KBM-7 (cell line): Measurements from ENCODE around the gene CABLES1.

Source experiments
- DNase-seq: peaks from one replicate; pipeline ENCODE4 v3.0.0-alpha.2; 2015
- in situ Hi-C: fragments of 300-500 bp; cut with MboI; formaldehyde crosslinking; loops from 2 replicates; pipeline ENCODE4 v1.14.3; 2020; ENCODE audit warnings: low sequenced_read_pairs, low pct_unique_long_range_greater_than_20kb, mixed read lengths

CABLES1 gene

DNA sequence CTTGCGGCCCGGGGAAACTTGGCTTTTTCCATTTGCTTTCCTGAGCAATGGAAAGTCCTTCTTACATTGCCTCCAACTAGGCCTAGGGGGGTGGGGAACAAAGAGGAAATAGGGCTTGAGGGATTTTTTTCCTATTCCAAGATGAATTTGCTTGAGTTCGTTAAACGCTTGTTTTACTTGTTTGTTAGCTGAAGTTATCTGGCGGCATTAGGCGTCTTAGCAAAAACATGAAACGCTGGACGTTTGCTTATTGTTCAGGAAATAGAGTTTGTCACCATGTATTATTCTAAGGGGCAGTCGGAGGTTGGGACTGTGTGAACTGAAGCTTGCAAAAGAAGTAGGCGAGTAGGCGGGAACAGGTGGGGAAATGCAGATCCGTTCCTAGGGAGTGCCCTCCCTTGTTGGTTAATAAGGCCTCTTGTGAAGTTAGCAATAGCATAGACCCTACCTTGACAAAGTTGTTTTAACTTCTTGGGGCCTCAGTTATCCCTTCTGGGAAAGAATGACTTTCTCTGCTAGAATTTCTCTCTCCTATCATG is 1.9 kb downstream of the CABLES1 start:
- in situ Hi-C loops: loop anchor here (25.0 kb wide), 1 partner anchor 225 kb away; no protein-coding TSS in a partner anchor
- DNase-seq: peak; percentile 58

DNA sequence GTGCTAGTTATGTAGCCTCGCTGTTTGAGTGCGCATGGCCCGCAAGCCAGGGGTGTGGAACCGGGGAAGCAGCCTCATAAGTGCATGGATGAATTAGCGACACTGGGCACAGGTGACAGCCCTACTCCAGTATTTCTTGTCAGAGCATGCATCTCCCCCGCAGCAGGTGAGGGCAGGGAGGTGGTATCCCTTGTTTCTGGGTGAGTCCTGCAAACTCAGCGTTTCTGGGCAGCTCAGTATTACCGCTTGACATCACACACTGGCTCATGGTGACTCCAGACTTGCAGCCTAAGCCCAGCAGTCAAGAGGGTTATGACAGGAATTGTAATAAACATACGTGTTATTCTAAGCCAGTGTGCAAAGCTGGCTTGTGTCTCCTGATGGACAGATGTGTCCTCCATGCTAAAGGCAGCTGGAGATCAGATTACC is 2.5 kb downstream of the CABLES1 start:
- in situ Hi-C loops: loop anchor here (25.0 kb wide), 1 partner anchor 224 kb away; no protein-coding TSS in a partner anchor
- DNase-seq: no peak

DNA sequence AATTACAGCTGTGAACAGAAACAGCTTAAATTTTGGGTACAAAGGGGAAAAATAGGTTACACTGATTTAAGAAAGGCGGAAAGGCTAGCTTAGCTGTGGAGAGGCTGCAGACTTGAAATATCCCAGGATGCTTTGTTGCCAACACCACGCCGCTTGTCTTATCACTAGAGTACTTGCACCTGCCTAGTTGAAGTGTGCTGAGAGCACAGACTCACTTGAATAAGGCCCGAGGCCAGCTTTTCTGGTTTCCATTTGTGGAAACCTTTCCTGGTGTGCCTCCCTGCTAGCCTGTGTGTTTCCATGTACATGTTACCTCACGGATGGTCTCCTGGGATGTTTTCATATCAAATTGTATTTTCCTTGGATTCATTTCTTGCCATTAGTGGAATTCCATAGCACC is 3.2 kb downstream of the CABLES1 start:
- no peak for DNase-seq
- in situ Hi-C loops: loop anchor here (25.0 kb wide), 1 partner anchor 224 kb away; no protein-coding TSS in a partner anchor

DNA sequence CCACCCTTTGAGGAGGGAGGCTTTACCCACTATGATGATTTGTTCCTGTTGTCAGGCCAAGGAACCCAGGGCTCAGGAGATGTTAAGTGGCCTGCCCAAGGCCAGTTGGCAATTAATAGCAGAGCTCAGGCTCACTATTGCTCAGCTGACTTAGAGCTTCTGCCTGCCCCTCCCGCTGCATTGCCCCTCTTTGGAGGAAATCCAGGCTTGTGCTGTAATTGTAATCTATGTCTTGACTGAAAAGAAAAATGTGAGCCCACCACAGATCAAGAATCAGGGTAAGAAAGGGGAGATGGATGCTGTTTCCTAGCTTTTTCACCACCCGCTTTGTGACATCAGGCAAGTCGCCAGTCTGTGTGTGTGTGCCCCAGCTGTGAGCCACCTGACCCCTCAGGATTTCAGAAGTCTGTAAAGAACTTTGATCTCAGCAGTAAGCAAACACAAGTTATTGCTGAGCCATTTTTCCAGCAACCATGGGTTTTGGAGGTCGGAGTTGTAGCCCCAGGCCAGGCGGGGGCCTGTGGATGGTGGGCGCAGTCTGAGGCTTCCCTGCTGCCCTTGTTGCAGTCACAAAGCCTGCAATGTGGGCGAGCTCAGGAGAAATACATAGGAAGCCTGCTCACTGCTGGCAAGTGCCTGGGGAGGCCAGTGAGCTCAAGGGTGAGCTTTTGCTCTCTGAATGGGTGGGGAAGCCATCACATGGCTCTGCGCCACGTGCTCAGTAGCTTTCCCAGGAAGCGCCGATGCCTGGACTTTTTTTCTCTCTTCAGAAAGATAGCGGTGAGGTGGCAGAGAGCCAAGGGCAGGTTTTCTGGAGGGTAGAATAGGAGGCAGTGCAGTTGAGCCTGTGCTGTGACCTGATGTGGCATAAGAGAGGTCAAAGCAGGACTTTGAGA is 6.1 kb downstream of the CABLES1 start:
- in situ Hi-C loops: loop anchor here (25.0 kb wide), 1 partner anchor 221 kb away; no protein-coding TSS in a partner anchor
- no peak for DNase-seq

DNA sequence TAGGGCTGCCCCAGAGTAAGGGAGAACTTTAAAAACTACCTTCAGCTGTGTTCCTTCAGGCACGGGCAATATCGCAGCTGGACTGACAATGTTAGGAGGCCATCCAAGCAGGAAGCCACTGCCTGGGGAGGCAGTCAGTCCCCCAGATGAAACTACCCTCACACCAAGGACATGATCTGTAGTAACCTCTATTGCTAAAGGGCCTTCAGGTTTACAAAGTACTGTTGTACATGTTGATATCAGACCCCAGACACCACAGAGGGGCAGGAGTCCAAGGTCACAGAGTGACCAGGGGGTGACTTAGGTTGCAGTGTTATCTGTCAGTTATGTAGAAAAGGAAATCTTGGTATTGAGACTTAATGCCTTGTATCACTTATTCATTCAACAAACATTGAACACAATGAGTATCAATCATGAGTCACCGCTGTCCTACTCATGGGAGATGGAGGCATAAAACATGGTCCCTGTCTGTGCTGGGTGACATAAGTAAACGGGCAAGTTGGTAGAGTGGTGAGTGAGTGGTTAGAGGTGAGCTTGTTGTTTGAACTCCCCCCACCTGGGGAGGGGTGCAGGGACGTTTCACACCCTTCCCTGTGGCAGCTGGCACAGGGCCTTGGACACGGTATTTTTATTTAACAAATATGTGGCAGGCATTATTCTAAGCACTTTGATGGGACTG is 7.1 kb downstream of the CABLES1 start:
- DNase-seq: no peak
- in situ Hi-C loops: loop anchor here (25.0 kb wide), 1 partner anchor 220 kb away; no protein-coding TSS in a partner anchor

DNA sequence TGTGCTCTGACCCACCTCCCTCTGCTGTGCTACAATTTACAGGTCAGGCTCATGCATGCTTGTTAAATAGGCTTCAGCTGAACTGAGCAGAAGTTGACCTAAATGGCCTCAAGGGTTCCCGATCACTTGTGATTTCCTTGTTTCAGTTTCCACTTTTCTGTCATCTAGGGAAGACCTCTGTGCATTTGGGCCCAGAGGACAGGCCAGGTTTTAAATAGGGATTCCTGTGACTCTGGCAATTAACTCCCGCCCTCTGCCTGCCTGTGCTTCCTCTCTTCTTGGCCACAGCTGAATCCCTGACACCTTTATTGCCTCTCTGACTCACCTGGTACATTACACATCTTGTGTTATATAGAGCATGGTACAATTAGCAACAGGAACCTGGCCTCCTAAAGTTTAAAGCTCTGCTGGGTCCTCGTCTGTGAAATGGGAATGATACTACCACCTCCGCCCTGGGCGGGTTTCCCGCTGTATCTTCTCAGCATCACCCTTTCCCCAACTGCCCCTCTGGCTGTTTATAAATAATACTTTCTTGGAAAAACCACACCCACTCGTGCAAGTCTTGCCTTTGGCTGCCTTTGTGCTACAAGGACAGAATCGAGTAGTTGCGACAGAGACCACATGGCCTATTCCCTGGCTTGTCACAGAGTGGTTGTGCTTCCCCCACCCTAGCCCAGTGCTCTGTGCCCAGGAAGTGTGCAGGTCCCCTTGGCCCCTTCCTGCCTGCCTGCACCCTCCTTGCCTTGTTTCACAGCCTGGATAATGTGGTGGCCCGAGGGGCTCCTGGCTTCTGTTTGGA is 7.9 kb downstream of the CABLES1 start:
- DNase-seq: peak; percentile 63

DNA sequence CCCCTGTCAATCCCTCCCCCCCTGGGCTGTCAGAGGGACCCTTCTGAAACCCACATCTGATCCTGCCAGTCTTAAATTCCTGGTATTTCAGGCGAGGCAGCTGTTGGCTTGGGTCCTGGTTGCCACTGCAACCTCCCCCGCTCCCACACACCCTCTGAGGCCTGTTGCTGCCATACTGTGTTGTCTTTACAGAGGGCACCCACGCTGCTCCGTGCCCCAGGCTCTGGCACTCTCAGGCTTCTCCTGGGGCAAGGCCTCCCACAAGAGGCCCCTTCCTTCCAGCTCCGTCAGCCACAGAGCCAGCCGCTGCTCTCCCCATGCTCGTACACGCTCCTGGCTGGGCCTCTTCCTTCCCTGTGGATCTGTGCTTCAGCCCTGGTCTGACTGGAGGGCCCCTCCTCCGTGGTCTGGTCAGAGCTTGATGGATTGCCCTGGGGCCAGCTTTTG is 8.6 kb downstream of the CABLES1 start:
- in situ Hi-C loops: loop anchor here (25.0 kb wide), 1 partner anchor 218 kb away; no protein-coding TSS in a partner anchor
- peak; percentile 52 for DNase-seq

More for the DNA sequence above, 7.9 kb downstream of the CABLES1 start:
- in situ Hi-C loops: loop anchor here (25.0 kb wide), 1 partner anchor 219 kb away; no protein-coding TSS in a partner anchor

DNA sequence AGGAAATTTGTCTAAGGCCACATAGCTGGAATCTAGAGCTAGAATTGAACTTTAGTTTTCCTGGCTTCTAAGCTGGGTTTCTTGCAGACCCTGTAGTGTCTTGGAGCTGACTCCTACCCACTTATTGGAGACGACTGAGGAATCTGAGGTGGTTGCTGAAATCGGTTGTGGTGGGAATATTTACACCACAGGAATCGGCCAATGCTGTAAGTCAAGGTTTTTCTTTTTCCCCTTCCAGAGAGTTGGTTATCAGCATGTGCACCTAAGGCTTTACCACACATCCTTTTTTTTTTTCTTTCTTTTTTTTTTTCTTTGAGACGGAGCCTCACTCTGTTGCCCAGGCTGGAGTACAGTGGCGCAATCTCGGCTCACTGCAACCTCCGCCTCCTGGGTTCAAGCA is 9.4 kb downstream of the CABLES1 start:
- in situ Hi-C loops: loop anchor here (25.0 kb wide), 1 partner anchor 218 kb away; no protein-coding TSS in a partner anchor
- DNase-seq: no peak

DNA sequence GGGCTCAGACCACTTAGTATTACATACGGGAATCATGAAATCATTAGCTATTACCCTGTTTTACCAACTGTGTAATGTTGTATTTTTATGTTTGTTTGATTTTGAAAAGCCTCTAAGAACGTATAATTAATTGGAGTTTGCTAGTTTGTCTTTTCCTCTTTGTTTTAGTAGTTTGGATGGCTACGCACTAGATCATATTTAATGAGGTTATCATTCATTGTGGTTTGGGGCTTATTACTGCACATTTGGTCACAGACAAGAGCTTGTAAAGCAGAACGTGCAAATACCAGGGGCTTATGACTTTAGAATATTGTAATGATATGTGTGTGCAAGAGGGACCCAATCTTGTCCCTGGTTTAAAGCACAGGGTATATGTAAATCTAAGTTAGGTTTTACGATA is 10.3 kb downstream of the CABLES1 start:
- in situ Hi-C loops: loop anchor here (25.0 kb wide), 1 partner anchor 217 kb away; no protein-coding TSS in a partner anchor
- no peak for DNase-seq

DNA sequence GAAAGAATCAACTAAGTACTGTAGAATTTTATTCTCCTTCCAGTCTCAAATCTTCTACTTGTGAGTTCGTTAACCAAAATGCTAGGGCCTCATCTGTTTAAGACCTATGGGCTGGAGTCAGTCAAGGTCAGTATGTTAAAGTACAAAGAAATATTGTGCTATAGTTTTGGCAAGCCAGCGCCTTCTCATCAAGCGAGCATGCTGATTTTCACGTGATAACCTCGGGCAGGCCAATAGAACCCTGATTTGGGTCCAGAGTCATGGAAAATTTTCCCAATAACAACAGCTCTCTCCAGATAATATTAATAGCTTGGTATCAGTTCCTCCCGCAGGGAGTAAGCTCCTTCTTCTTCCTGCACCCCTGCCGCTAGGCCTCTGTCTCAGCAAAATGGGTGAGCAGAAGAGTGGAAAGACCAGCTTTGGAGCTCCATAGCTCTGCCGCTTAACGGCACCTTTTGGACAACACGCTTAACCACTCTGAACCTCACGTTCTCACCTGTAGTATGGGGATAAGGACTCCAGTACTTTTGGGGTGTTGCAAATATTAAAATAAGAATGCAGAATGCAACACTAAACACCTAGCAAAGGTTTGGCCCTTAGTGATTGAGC is 11.7 kb downstream of the CABLES1 start:
- DNase-seq: no peak
- in situ Hi-C loops: loop anchor here (25.0 kb wide), 1 partner anchor 215 kb away; no protein-coding TSS in a partner anchor

DNA sequence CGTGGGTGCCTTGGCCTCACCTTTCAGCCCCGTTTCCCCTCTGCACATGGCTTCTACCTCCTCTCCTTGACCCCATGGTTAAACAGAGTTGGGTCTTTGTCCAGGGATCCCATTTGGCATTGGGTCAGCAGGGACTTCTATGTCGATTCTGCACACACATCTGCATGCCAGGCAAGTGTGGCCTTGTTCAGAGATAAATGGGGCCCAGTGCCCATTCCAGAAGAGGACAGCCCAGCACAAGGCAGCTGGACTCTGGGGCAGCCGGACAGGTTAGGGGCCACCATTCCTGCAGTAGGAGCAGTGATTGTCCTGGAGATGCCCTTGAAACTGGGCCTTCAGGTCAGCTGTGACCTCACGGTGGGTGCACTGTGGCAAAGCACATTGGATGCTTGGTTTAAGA is 13.1 kb downstream of the CABLES1 start:
- in situ Hi-C loops: loop anchor here (25.0 kb wide), 1 partner anchor 214 kb away; no protein-coding TSS in a partner anchor
- no peak for DNase-seq

DNA sequence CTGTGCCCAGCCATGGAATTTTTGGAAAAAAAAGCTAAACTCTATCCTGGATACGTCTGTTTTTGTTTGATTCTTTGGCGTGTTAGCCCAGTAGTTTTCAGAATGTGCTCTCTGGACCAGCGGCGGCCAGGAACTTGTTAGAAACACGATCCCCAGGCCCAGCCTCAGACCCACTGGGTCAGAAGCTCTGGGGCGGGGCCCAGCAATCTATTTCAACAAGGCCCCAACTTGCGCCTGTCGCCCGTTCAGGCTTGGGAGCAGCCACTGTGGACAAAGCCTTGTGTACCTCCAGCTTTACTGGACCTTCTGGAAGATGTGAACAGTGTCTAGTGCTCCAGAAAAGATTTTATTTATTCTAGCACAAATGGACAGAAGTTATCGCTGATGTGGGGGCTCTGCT is 14.3 kb downstream of the CABLES1 start:
- in situ Hi-C loops: loop anchor here (25.0 kb wide), 1 partner anchor 213 kb away; no protein-coding TSS in a partner anchor
- no peak for DNase-seq

DNA sequence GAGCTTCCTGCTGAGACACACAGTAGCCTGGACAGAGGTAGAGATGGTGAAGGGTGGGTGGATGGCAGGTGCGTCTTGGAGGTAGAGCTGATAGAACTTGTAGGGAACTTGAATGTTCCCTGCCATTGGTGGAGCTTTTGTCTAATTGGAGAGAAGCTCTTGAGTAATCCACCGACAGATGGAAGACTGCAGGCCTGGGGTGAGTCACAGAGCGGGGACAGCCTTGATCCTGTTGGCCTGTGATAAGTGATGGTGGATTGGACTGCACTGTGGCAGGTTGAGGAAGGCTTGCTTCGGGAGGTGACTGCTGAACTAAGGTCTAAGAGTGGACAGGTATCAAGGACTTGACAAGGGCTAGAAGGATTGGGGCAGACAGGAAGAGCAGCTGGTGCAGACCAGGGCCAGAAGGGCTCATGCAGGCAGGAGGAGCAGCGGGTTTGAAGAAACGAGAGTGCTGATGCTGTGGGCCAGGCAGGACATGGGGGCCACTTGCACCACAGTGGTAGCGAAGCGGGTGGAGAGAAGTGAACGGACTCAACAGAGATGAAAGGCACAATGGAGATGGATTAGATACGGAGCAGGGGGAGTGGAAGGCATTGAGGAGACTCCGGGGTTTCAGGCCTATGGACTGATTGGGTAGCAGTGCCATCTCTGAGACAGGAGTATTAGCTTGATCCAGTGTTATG is 16.3 kb downstream of the CABLES1 start:
- DNase-seq: no peak
- in situ Hi-C loops: no loop called here

DNA sequence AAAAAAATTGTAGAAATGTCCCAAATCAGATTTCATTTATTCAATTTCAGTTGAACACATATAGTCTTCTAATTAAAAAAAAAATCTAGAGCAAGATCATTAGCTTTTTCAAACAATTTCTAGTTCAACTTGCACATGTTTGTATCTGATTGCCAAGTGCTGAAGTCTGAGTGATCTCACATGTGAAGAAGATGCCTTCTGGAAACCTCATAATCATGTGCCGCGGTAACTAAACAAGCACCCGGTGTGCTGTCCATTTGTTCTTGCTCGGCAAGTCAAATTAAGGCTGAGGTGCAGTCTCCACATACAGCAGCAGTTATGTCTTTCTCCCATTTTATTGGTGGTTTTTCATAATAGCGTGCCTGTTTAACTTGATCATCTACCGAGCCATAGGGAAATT is 18.7 kb downstream of the CABLES1 start:
- no peak for DNase-seq
- in situ Hi-C loops: no loop called here

DNA sequence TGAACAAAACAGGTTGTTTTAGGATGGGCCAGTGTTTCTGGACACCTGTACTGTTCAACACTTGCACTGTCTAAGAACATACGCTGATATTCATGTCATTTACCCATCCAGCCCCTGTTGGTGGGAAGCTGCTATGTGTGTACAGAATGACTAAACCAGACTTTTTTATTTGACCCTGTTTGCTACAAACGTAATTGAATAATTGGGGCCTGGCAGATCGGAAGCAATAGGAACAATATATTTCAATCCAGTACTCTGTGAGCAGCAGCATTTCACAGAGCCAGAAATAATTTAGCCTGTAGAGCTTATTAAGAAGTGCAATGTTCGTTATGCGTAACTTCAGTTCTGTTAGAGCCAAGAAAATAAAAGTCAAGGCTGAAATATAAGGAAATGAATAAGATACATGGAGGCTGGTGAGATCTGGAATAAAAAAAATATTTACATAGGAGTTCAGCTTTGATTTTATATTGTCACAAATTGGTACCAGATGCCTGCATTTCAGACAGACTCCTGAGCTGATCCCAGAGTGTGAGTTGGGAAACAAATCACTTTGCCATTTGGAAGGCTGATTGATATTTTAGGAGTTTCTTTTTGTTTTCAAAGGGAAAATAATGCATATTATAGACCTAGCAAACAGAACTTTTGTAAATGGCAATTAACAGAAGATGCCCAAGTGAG is 19.7 kb downstream of the CABLES1 start:
- no peak for DNase-seq
- in situ Hi-C loops: no loop called here

DNA sequence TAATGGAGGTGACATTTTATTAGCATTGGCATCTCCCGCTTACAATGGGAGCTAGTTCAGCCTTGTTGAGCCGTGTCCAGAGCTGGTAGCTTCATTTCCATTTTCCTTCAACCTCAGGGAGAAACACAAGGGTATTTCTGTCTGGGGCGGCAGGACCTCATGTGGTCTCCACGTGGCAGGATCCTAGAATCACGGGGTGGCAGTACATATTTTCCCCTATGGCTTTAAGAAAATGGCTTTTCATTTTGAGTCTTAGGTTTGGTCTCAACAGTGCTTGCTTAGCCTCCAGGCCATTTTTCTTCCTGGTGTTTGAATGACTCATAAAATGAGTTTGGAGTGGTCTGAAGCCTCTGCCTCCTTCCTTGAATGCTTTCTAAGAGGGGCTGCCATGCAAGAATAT is 20.3 kb downstream of the CABLES1 start:
- in situ Hi-C loops: no loop called here
- no peak for DNase-seq

DNA sequence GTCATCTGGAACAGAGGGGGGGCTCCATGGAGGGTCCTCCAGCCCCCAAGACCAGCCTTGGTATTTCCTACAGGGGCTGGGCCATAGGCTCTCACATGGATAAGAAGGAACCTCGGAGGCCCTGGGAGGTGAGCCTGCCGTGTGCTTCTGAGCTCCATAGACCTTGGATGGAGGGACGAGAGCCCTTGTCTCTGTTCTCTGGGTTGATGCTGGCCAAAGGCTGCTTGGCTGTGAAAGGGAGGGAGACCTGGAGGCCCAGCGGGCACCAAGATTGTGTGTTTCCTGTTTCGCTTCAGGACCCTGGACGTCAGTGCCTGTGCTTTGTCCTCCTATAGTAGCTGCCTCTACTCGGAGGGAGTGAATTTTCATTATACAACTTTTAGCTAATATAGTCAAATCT is 20.8 kb downstream of the CABLES1 start:
- DNase-seq: no peak
- in situ Hi-C loops: no loop called here
